ENCODE measurements around the gene FNDC1.

GRCh38 chr6:159321267-159321666 lies 152.1 kb downstream of the FNDC1 start:
- no peak for TF ChIP-seq POLR2A (IDR thresholded peaks at IDR 0.05)
- TF ChIP-seq CTCF (IDR thresholded peaks at IDR 0.05), result no peak

Data from lower leg skin (tissue), 3 donors.